ENCODE results near the gene KLHDC7A.

KLHDC7A gene

GRCh38 chr1:18468570-18468969 lies 12.2 kb upstream of the KLHDC7A start:
- peak; percentile 53 for TF ChIP-seq CTCF (IDR thresholded peaks at IDR 0.05; ENCODE audit: low read depth, low read length)
- Histone ChIP-seq H3K27me3 (ENCODE audit: insufficient read depth, low read depth, severe bottlenecking) (no peaks in the 10 kb centered on the region), H3K27ac (no peak overlapping the region), H3K36me3 (no peaks in the 10 kb centered on the region), H3K4me3 (ENCODE audit: low read depth, low read length) (no peak overlapping the region), H3K9me3 (ENCODE audit: severe bottlenecking) (peaks cover 5% of the 10 kb centered on the region)
- no peak for DNase-seq

- TF ChIP-seq CTCF (IDR thresholded peaks at IDR 0.05; ENCODE audit: low read depth, low read length): no peak
- Histone ChIP-seq H3K27ac (no peak overlapping the region), H3K4me3 (ENCODE audit: low read depth, low read length) (no peak overlapping the region), H3K36me3 (no peaks in the 10 kb centered on the region), H3K27me3 (ENCODE audit: insufficient read depth, low read depth, severe bottlenecking) (no peaks in the 10 kb centered on the region), H3K9me3 (ENCODE audit: severe bottlenecking) (peaks cover 5% of the 10 kb centered on the region)
- no peak for DNase-seq
Measured at GRCh38 chr1:18469514-18469913, 11.2 kb upstream of the KLHDC7A start.

GRCh38 chr1:18470671-18471355 lies 9.9 kb upstream of the KLHDC7A start:
- TF ChIP-seq CTCF (IDR thresholded peaks at IDR 0.05; ENCODE audit: low read depth, low read length): no peak
- Histone ChIP-seq H3K27me3 (ENCODE audit: insufficient read depth, low read depth, severe bottlenecking) (no peaks in the 10 kb centered on the region), H3K27ac (no peak overlapping the region), H3K36me3 (no peaks in the 10 kb centered on the region), H3K4me3 (ENCODE audit: low read depth, low read length) (no peak overlapping the region), H3K9me3 (ENCODE audit: severe bottlenecking) (peaks cover 5% of the 10 kb centered on the region)
- DNase-seq: no peak

GRCh38 chr1:18473195-18473815 lies 7.4 kb upstream of the KLHDC7A start:
- DNase-seq: no peak
- no peaks in the 10 kb centered on the region for H3K9me3 ChIP-seq (ENCODE audit: severe bottlenecking)
- no peak for TF ChIP-seq CTCF (IDR thresholded peaks at IDR 0.05; ENCODE audit: low read depth, low read length)
- no peak overlapping the region for H3K4me3 ChIP-seq (ENCODE audit: low read depth, low read length)
- no peaks in the 10 kb centered on the region for H3K36me3 ChIP-seq
- H3K27me3 ChIP-seq (ENCODE audit: insufficient read depth, low read depth, severe bottlenecking): no peaks in the 10 kb centered on the region
- H3K27ac ChIP-seq: no peak overlapping the region

- no peak for DNase-seq
- H3K4me3 ChIP-seq (ENCODE audit: low read depth, low read length): no peak overlapping the region
- H3K9me3 ChIP-seq (ENCODE audit: severe bottlenecking): no peaks in the 10 kb centered on the region
- no peak overlapping the region for H3K27ac ChIP-seq
- H3K36me3 ChIP-seq: no peaks in the 10 kb centered on the region
- no peak for TF ChIP-seq CTCF (IDR thresholded peaks at IDR 0.05; ENCODE audit: low read depth, low read length)
- H3K27me3 ChIP-seq (ENCODE audit: insufficient read depth, low read depth, severe bottlenecking): no peaks in the 10 kb centered on the region
Measured at GRCh38 chr1:18474559-18475175, 6.1 kb upstream of the KLHDC7A start.
